ENCODE data around the gene TSN. TPM values are rescaled to one million over a fixed set of nuclear protein-coding genes. Genes with fewer than 3 reads are reported as not detected.

Gene TSN
- total RNA-seq, 1 experiment from 2014 or later = 125 TPM

GRCh38 chr2:121717529-121717928 lies 37.9 kb upstream of the TSN start:
- H3K27me3 Mint-ChIP-seq (ENCODE audit: unreplicated experiment) = no peaks in the 10 kb centered on the region
- no peak for DNase-seq
- CTCF ChIA-PET = interaction anchor here (0.5 to 1.7 kb wide), 2 partner anchors 18 to 77 kb away, joined by 3 to 6 read pairs; no protein-coding TSS in a partner anchor
- peaks cover 24% of the 10 kb centered on the region for H3K4me1 Mint-ChIP-seq (ENCODE audit: low read depth, unreplicated experiment)
- no peak overlapping the region for H3K27ac Mint-ChIP-seq (ENCODE audit: unreplicated experiment)
- no peak for TF ChIP-seq CTCF (IDR thresholded peaks at IDR 0.05; ENCODE audit: unreplicated experiment)
- H3K36me3 Mint-ChIP-seq (ENCODE audit: insufficient read depth, unreplicated experiment) = no peaks in the 10 kb centered on the region
- H3K9me3 Mint-ChIP-seq (ENCODE audit: low read depth, unreplicated experiment) = no peaks in the 10 kb centered on the region
- intact Hi-C loops (cut with micrococcal nuclease; ENCODE audit: unreplicated experiment) = loop anchor here (5.0 kb wide), 1 partner anchor 315 kb away; no protein-coding TSS in a partner anchor
- H3K4me3 Mint-ChIP-seq (ENCODE audit: low read depth, unreplicated experiment) = no peak overlapping the region
- BruUV-seq (replicated peaks) = no TSS peak

GRCh38 chr2:121721926-121722325 lies 33.5 kb upstream of the TSN start:
- CTCF ChIA-PET = interaction anchor here (0.7 kb wide), 1 partner anchor 426 kb away, joined by 3 read pairs; no protein-coding TSS in a partner anchor
- peaks cover 16% of the 10 kb centered on the region for H3K36me3 Mint-ChIP-seq (ENCODE audit: insufficient read depth, unreplicated experiment)
- no peak overlapping the region for H3K4me3 Mint-ChIP-seq (ENCODE audit: low read depth, unreplicated experiment)
- H3K4me1 Mint-ChIP-seq (ENCODE audit: low read depth, unreplicated experiment) = peaks cover 7% of the 10 kb centered on the region
- H3K27ac Mint-ChIP-seq (ENCODE audit: unreplicated experiment) = no peak overlapping the region
- H3K27me3 Mint-ChIP-seq (ENCODE audit: unreplicated experiment) = no peaks in the 10 kb centered on the region
- no peaks in the 10 kb centered on the region for H3K9me3 Mint-ChIP-seq (ENCODE audit: low read depth, unreplicated experiment)
- intact Hi-C loops (cut with micrococcal nuclease; ENCODE audit: unreplicated experiment) = no loop called here
- BruUV-seq (replicated peaks) = no TSS peak
- no peak for TF ChIP-seq CTCF (IDR thresholded peaks at IDR 0.05; ENCODE audit: unreplicated experiment)
- no peak for DNase-seq

GRCh38 chr2:121722479-121722878 lies 33.0 kb upstream of the TSN start:
- CTCF ChIA-PET = no interaction called here

GRCh38 chr2:121723316-121723715 lies 32.1 kb upstream of the TSN start:
- intact Hi-C loops (cut with micrococcal nuclease; ENCODE audit: unreplicated experiment) = no loop called here
- no peak for DNase-seq
- CTCF ChIA-PET = no interaction called here
- H3K9me3 Mint-ChIP-seq (ENCODE audit: low read depth, unreplicated experiment) = no peaks in the 10 kb centered on the region
- H3K27me3 Mint-ChIP-seq (ENCODE audit: unreplicated experiment) = no peaks in the 10 kb centered on the region
- H3K4me1 Mint-ChIP-seq (ENCODE audit: low read depth, unreplicated experiment) = peaks cover 7% of the 10 kb centered on the region
- no peak overlapping the region for H3K4me3 Mint-ChIP-seq (ENCODE audit: low read depth, unreplicated experiment)
- H3K36me3 Mint-ChIP-seq (ENCODE audit: insufficient read depth, unreplicated experiment) = peaks cover 29% of the 10 kb centered on the region
- TF ChIP-seq CTCF (IDR thresholded peaks at IDR 0.05; ENCODE audit: unreplicated experiment) = no peak
- BruUV-seq (replicated peaks) = no TSS peak
- H3K27ac Mint-ChIP-seq (ENCODE audit: unreplicated experiment) = no peak overlapping the region

More at GRCh38 chr2:121722479-121722878, 33.0 kb upstream of the TSN start:
- no peaks in the 10 kb centered on the region for H3K9me3 Mint-ChIP-seq (ENCODE audit: low read depth, unreplicated experiment)
- no peaks in the 10 kb centered on the region for H3K27me3 Mint-ChIP-seq (ENCODE audit: unreplicated experiment)
- no peak overlapping the region for H3K27ac Mint-ChIP-seq (ENCODE audit: unreplicated experiment)
- H3K4me1 Mint-ChIP-seq (ENCODE audit: low read depth, unreplicated experiment) = peaks cover 7% of the 10 kb centered on the region
- BruUV-seq (replicated peaks) = no TSS peak
- peaks cover 21% of the 10 kb centered on the region for H3K36me3 Mint-ChIP-seq (ENCODE audit: insufficient read depth, unreplicated experiment)
- DNase-seq = no peak
- intact Hi-C loops (cut with micrococcal nuclease; ENCODE audit: unreplicated experiment) = no loop called here
- no peak for TF ChIP-seq CTCF (IDR thresholded peaks at IDR 0.05; ENCODE audit: unreplicated experiment)
- H3K4me3 Mint-ChIP-seq (ENCODE audit: low read depth, unreplicated experiment) = no peak overlapping the region

Measured in Calu3 (cell line).